OCI-LY1 (cell line): ENCODE measurements around the gene NUDCD3.

Experiments used
- H2AFZ ChIP-seq: fragments of 200-600 bp; sonication (generic), shearing (Covaris generic); 2 replicates; pipeline ENCODE4 v1.6.0; 2014; ENCODE audit warnings: antibody characterized with exemption, mild to moderate bottlenecking, low read length
- H3F3A ChIP-seq: fragments of 200-600 bp; sonication (generic), shearing (Covaris generic); 2 replicates; pipeline ENCODE4 v1.6.0; 2014; ENCODE audit warnings: mild to moderate bottlenecking, antibody characterized with exemption, low read length, moderate library complexity; ENCODE audit not compliant: insufficient read depth
- H3K27ac ChIP-seq: fragments of 200-600 bp; sonication (generic); 2 replicates; pipeline ENCODE4 v1.5.1; 2014; ENCODE audit warnings: low read length, mixed run types, mild to moderate bottlenecking, low read depth; ENCODE audit not compliant: poor library complexity, severe bottlenecking
- H3K27me3 ChIP-seq: fragments of 200-600 bp; sonication (generic); 2 replicates; pipeline ENCODE4 v1.6.0; 2014; ENCODE audit warnings: antibody characterized with exemption, mild to moderate bottlenecking, low read length, moderate library complexity; ENCODE audit not compliant: insufficient read depth
- H3K36me3 ChIP-seq: fragments of 200-600 bp; sonication (generic); 2 replicates; pipeline ENCODE4 v1.6.1; 2014; ENCODE audit warnings: mild to moderate bottlenecking, antibody characterized with exemption, low read length, moderate library complexity, mixed read lengths; ENCODE audit not compliant: insufficient read depth
- H3K4me1 ChIP-seq: fragments of 200-600 bp; sonication (generic); 2 replicates; pipeline ENCODE4 v1.5.1; 2014; ENCODE audit warnings: mild to moderate bottlenecking, low read length, moderate library complexity; ENCODE audit not compliant: insufficient read depth, severe bottlenecking
- H3K4me2 ChIP-seq: fragments of 200-600 bp; sonication (generic), shearing (Covaris generic); 2 replicates; pipeline ENCODE4 v1.6.1; 2014; ENCODE audit warnings: low read length
- H3K4me3 ChIP-seq: fragments of 200-600 bp; sonication (generic); 2 replicates; pipeline ENCODE4 v1.5.1; 2014; ENCODE audit warnings: low read length, low read depth, mild to moderate bottlenecking, mixed read lengths; ENCODE audit not compliant: poor library complexity, severe bottlenecking
- H3K79me2 ChIP-seq: fragments of 200-600 bp; shearing (Covaris generic); 2 replicates; pipeline ENCODE4 v1.6.1; 2016; ENCODE audit warnings: mixed run types, low read length, mixed read lengths; ENCODE audit not compliant: insufficient read depth
- H3K9ac ChIP-seq: fragments of 200-600 bp; sonication (generic), shearing (Covaris generic); 2 replicates; pipeline ENCODE4 v1.6.1; 2014; ENCODE audit warnings: mild to moderate bottlenecking, low read length, mixed read lengths
- H3K9me2 ChIP-seq: fragments of 200-600 bp; sonication (generic), shearing (Covaris generic); 2 replicates; pipeline ENCODE4 v1.6.1; 2014; ENCODE audit warnings: low read depth, mild to moderate bottlenecking, low read length, mixed read lengths
- H3K9me3 ChIP-seq: fragments of 200-600 bp; shearing (Covaris generic); 2 replicates; pipeline ENCODE4 v1.6.1; 2014; ENCODE audit warnings: low read length, mixed read lengths
- H4K20me1 ChIP-seq: fragments of 200-600 bp; sonication (generic), shearing (Covaris generic); 2 replicates; pipeline ENCODE4 v1.6.0; 2016; ENCODE audit warnings: mild to moderate bottlenecking, low read length; ENCODE audit not compliant: insufficient read depth
- EZH2 ChIP-seq: fragments of 200-600 bp; sonication (generic), shearing (Covaris generic); IDR thresholded peaks from 2 replicates; pipeline ENCODE4 v1.8.0; 2017; ENCODE audit warnings: borderline replicate concordance, mixed run types, mild to moderate bottlenecking, antibody characterized with exemption, low read length, moderate library complexity, mixed read lengths
- TF ChIP-seq, protein P1 (sequence below): fragments of 200-600 bp; sonication (generic), shearing (Covaris generic); IDR thresholded peaks from 2 replicates; pipeline ENCODE4 v1.5.1; 2017; ENCODE audit warnings: mild to moderate bottlenecking, antibody characterized with exemption, low read length, moderate library complexity, mixed read lengths

NUDCD3 gene

DNA sequence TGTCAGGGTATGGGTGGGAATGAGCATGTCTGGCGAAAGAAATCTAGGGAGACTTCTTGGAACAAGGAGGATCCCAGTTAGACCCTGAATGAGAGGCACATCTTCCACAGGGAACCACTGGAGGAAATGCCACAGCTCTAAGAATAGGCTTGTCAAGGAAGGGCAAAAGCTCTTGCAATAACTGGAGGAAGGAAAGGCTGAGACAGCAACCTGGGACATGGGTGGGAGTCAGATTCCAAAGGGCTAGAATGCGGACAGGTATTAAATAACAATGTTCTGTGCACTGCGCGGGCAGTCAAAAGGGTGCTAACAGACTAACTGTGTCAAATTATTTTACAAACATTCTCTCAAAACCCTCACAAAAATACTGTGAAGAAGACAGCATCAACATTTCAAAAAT lies 4.5 kb downstream of the NUDCD3 start:
- H3K79me2 ChIP-seq = peaks cover 36% of the 10 kb centered on the region
- H4K20me1 ChIP-seq = no peaks in the 10 kb centered on the region
- TF ChIP-seq, protein P1, sequence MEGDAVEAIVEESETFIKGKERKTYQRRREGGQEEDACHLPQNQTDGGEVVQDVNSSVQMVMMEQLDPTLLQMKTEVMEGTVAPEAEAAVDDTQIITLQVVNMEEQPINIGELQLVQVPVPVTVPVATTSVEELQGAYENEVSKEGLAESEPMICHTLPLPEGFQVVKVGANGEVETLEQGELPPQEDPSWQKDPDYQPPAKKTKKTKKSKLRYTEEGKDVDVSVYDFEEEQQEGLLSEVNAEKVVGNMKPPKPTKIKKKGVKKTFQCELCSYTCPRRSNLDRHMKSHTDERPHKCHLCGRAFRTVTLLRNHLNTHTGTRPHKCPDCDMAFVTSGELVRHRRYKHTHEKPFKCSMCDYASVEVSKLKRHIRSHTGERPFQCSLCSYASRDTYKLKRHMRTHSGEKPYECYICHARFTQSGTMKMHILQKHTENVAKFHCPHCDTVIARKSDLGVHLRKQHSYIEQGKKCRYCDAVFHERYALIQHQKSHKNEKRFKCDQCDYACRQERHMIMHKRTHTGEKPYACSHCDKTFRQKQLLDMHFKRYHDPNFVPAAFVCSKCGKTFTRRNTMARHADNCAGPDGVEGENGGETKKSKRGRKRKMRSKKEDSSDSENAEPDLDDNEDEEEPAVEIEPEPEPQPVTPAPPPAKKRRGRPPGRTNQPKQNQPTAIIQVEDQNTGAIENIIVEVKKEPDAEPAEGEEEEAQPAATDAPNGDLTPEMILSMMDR = no peak
- no peak for TF ChIP-seq EZH2
- H3K4me1 ChIP-seq = peaks cover 25% of the 10 kb centered on the region
- H3K4me3 ChIP-seq = no peak overlapping the region
- H3K9me3 ChIP-seq = peaks cover 24% of the 10 kb centered on the region
- H3K27ac ChIP-seq = no peak overlapping the region
- H2AFZ ChIP-seq = no peak overlapping the region
- H3K4me2 ChIP-seq = no peak overlapping the region
- H3F3A ChIP-seq = no peaks in the 10 kb centered on the region
- no peaks in the 10 kb centered on the region for H3K9me2 ChIP-seq
- H3K9ac ChIP-seq = no peak overlapping the region
- peaks cover 67% of the 10 kb centered on the region for H3K36me3 ChIP-seq
- H3K27me3 ChIP-seq = no peaks in the 10 kb centered on the region

DNA sequence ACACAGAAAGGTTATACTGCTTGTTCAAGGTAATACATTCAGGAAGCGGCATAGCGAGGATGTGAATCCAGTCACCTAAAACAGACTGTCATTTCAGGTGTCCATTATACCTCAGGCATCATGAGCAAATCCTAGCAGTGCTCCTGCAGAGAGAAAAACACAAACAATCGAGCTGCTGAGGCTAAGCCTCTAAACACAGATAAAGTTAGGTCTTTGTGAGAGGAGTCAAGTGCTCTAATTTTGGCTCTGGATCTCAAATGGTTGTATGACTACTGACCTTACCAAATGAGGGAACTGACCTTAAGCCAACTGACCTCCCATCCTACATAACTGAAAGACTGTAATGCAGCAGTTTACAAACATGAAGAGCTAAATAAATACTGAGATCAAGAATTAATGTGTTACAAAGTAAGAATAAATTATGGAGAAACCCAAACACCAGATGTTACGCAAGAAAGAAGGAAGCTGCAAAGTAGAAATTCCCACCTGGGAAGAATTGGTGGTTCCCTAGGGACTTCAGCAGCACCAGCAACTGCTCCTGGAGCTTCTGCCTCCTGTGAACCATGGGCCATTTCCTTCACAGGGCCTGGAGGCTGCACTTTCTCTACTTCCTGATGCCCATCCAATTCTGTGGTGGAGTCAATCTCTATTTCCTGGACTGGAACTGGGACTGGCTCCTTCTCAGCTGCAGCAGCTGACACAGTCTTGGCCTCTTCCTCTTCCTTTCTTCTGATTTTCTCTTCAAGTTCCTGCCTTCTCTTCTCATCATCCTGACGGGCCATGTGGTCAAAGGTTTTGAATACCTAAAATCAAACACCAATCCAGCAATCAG lies 5.8 kb downstream of the NUDCD3 start:
- Histone ChIP-seq H3K4me3 (no peak overlapping the region), H3K27me3 (no peaks in the 10 kb centered on the region), H2AFZ (no peak overlapping the region), H3K79me2 (peaks cover 32% of the 10 kb centered on the region), H3F3A (no peaks in the 10 kb centered on the region), H3K9me2 (no peaks in the 10 kb centered on the region), H3K4me2 (no peak overlapping the region), H3K36me3 (peaks cover 79% of the 10 kb centered on the region), H4K20me1 (no peaks in the 10 kb centered on the region), H3K9me3 (peaks cover 24% of the 10 kb centered on the region), H3K9ac (no peak overlapping the region), H3K27ac (no peak overlapping the region), H3K4me1 (peaks cover 23% of the 10 kb centered on the region)
- TF ChIP-seq, protein P1 = no peak
- no peak for TF ChIP-seq EZH2

DNA sequence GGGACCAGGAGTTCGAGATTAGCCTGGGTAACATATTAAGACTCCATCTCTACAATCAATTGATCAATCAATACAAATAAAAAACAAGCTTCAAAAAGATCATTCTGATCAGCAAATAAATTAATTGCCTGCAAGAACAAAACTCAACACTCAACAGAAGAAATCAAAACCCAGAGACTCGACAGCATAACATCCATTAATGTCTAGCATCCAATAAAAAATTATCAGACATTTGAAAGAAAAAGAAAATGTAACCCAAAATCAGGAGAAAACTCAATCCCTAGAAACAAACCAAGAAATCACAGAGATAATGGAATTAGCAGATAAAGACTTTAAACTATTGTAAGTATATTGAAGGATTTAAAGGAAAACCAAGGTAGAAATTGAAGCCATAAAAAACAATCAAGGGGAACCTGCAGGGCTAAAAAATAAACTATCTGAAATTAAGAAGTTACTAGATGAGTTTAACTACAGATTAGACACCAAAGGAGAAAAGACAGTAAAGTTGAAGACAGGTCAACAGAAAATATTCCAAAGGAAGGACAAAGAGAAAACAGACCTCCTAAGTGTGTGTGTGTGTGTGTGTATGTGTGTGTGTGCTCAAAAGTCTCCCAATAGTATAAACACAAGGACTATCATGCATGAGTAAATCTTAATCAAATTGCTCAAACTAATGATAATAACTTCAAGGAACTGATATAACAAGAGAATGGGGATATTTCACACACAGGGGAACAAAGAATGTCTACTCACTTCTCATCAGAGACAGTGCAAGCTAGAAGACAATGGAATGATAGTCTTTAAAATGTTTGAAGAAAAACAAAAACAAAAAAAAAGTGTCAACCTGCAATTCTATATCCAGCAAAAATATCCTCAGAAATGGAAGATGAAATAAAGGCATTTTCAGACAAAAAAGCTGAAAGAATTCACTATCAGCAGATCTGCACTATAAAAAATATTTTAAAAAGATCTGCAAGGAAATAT lies 7.7 kb downstream of the NUDCD3 start:
- Histone ChIP-seq H3K27ac (no peak overlapping the region), H3K4me2 (no peak overlapping the region), H2AFZ (no peak overlapping the region), H3K4me3 (no peak overlapping the region), H3K9me3 (peaks cover 24% of the 10 kb centered on the region), H3K4me1 (peaks cover 8% of the 10 kb centered on the region), H3F3A (no peaks in the 10 kb centered on the region), H4K20me1 (no peaks in the 10 kb centered on the region), H3K27me3 (no peaks in the 10 kb centered on the region), H3K9me2 (no peaks in the 10 kb centered on the region), H3K79me2 (peaks cover 16% of the 10 kb centered on the region; the same call in 1 of the 2 replicates), H3K9ac (no peak overlapping the region), H3K36me3 (peaks cover 89% of the 10 kb centered on the region)
- TF ChIP-seq EZH2 = no peak
- TF ChIP-seq, protein P1 = no peak
